ENCODE data around the gene IL16.

IL16 gene

DNA sequence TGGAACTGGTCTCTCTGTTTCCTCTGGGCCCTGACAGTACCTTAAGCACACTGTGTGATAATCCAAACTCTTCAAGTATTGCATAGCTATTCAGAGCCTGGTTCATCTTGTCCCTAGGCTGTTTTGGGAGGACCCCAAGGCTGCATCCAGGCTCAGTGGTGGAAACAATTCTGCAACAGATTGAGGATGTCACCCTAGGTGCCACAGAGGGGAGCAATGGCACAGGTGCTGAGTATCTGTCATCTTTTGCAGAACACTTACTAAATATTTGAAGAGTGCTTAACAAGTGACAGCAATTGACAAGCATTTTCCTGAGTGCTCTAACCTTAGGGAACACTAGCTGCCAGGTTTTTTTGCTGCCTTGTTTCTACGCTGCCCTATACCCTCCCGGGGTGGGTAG, 99.5 kb downstream of the IL16 start:
- DNase-seq (ENCODE audit: extremely low spot score) = no peak
- ChIA-PET CTCF (no interaction called here), POLR2A (no interaction called here)
- TF ChIP-seq ELF4 (IDR thresholded peaks at IDR 0.05) = no peak
- TF ChIP-seq SP1 (IDR thresholded peaks at IDR 0.05) = no peak
- no peak for TF ChIP-seq SUZ12 (IDR thresholded peaks at IDR 0.05)

DNA sequence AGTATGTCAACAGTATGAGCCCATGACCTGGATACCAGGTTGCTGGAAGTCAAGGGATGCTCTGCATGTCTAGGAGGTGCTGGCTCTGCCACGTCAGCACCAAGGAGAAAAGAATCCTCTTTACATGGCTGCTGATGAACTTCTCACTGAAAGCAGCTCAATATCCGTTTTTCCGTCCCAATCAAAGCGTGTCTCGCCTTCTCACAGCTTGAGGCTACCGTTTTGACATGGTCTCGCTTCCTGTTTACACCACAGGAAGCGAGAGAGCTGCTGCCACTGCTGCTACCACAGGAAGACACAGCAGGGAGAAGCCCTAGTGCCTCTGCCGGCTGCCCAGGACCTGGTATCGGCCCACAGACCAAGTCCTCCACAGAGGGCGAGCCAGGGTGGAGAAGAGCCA, 100.0 kb downstream of the IL16 start:
- CTCF ChIA-PET = no interaction called here
- POLR2A ChIA-PET = no interaction called here
- no peak for DNase-seq (ENCODE audit: extremely low spot score)
- TF ChIP-seq LEF1 (IDR thresholded peaks at IDR 0.05; ENCODE audit: borderline replicate concordance) (no peak), FOXM1 (IDR thresholded peaks at IDR 0.05; ENCODE audit: borderline replicate concordance) (no peak), ARNT (IDR thresholded peaks at IDR 0.05) (no peak), SUZ12 (IDR thresholded peaks at IDR 0.05) (no peak), FOXK2 (IDR thresholded peaks at IDR 0.05) (no peak), NFRKB (IDR thresholded peaks at IDR 0.05) (no peak), L3MBTL2 (conservative IDR thresholded peaks at IDR 0.05) (no peak), TARDBP (IDR thresholded peaks at IDR 0.05) (no peak), BHLHE40 (IDR thresholded peaks at IDR 0.05; ENCODE audit: borderline replicate concordance) (no peak), FOXA1 (IDR thresholded peaks at IDR 0.05) (no peak), ZNF384 (IDR thresholded peaks at IDR 0.05) (no peak), HDGF (IDR thresholded peaks at IDR 0.05; ENCODE audit: borderline replicate concordance) (no peak), SP1 (IDR thresholded peaks at IDR 0.05) (no peak), CTBP1 (IDR thresholded peaks at IDR 0.05; ENCODE audit: borderline replicate concordance) (no peak), ELF4 (IDR thresholded peaks at IDR 0.05) (no peak)
- TF ChIP-seq, protein P1, sequence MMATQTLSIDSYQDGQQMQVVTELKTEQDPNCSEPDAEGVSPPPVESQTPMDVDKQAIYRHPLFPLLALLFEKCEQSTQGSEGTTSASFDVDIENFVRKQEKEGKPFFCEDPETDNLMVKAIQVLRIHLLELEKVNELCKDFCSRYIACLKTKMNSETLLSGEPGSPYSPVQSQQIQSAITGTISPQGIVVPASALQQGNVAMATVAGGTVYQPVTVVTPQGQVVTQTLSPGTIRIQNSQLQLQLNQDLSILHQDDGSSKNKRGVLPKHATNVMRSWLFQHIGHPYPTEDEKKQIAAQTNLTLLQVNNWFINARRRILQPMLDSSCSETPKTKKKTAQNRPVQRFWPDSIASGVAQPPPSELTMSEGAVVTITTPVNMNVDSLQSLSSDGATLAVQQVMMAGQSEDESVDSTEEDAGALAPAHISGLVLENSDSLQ (IDR thresholded peaks at IDR 0.05) = no peak

DNA sequence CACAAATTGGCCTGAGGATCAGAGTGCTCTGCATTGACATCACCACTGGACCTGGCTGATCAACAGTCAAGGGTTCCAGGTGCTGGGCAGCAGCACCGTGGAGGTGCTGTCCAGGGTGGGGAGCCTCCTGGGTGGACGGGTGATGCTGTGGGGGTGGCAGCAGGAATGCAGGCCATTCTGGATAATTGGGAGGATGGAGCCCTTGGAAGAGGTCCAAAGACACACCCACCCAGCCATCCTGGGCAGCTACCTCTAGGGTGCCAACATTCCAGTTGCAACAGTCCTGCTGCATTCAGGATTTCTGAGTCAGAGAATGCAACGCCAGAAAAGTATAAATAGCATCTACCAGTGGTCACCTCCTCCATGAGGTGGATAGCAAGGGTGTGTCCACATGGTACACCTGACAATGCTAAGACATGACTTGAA, 100.5 kb downstream of the IL16 start:
- CTCF ChIA-PET = no interaction called here
- TF ChIP-seq ZNF384 (IDR thresholded peaks at IDR 0.05) (no peak), LEF1 (IDR thresholded peaks at IDR 0.05; ENCODE audit: borderline replicate concordance) (no peak), FOXA1 (IDR thresholded peaks at IDR 0.05) (no peak), HDGF (IDR thresholded peaks at IDR 0.05; ENCODE audit: borderline replicate concordance) (no peak), BHLHE40 (IDR thresholded peaks at IDR 0.05; ENCODE audit: borderline replicate concordance) (no peak), NFRKB (IDR thresholded peaks at IDR 0.05) (no peak), FOXK2 (IDR thresholded peaks at IDR 0.05) (no peak), ELF4 (IDR thresholded peaks at IDR 0.05) (no peak)
- POLR2A ChIA-PET = no interaction called here
- DNase-seq (ENCODE audit: extremely low spot score) = no peak

DNA sequence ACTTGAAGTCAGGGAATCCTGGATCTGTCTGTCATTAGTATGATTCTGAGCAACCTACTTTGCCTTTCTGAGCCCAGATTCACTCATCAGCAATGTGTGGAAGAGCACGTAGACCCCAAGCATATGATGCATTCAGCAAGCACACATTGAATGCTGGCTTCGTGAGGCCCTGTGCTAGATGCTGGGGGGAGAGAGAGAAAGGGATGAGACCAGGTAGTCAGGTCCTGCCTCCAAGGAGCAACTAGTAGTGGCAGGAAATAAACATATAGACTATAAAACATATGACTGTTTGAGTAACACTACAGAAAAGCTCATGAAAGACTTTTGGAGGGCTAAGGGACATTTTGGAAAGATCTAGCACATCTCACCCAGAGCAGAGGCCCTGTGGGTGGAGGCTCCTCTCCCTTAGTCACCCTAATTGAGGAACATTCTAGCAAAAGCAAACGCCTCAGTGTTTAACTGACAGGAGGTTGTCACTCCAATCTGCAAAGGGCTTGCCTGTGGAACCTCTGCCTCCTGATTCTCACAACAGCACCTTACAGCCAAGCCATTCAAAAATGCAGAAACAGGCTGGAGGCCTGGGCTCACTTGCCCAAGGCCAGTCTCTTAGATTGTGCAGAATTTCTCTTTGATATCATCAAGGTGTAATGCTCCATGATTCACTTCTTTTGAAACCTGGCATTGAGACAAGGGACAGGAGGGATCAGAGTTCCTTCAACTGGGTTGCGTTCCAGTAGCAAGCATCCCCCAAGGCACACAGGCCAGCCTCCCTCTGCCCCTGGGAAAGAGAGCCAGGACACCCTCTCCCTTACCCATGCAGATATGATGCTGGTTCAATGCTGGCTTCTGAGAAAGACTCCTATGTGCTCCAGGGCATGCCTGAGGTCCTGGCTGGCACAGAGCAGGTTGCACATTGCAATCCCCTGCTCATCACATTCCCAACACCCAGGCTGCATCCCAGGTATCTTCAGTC, 101.2 kb downstream of the IL16 start:
- TF ChIP-seq BHLHE40 (IDR thresholded peaks at IDR 0.05; ENCODE audit: borderline replicate concordance) = no peak
- no peak for TF ChIP-seq L3MBTL2 (conservative IDR thresholded peaks at IDR 0.05)
- no peak for TF ChIP-seq FOXA1 (IDR thresholded peaks at IDR 0.05)
- TF ChIP-seq CTBP1 (IDR thresholded peaks at IDR 0.05; ENCODE audit: borderline replicate concordance) = no peak
- no peak for TF ChIP-seq ARNT (IDR thresholded peaks at IDR 0.05)
- TF ChIP-seq LEF1 (IDR thresholded peaks at IDR 0.05; ENCODE audit: borderline replicate concordance) = no peak
- TF ChIP-seq TARDBP (IDR thresholded peaks at IDR 0.05) = no peak
- TF ChIP-seq SUZ12 (IDR thresholded peaks at IDR 0.05) = no peak
- TF ChIP-seq FOXK2 (IDR thresholded peaks at IDR 0.05) = no peak
- no peak for TF ChIP-seq ZNF384 (IDR thresholded peaks at IDR 0.05)
- DNase-seq (ENCODE audit: extremely low spot score) = no peak
- CTCF ChIA-PET = no interaction called here
- POLR2A ChIA-PET = no interaction called here

DNA sequence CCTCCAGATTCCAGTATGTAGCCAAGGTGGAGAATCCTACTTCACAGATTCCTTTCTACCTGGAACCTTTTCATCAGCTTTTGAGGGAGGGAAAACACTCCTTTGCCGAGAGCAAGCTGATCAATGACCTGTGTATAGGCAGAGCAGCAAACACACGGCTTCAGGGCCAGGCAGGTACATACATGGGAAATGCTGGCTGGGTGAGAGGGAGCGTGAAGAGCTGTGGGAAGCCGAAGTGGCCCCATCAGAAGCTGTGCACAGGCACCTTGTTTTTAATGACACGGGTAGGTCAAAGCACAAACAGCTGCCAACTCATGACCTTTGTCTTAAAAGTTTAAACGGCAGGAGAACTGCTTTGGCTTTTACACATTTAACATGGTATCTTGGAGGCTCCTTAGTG, 101.9 kb downstream of the IL16 start:
- TF ChIP-seq HDGF (IDR thresholded peaks at IDR 0.05; ENCODE audit: borderline replicate concordance) (no peak), BHLHE40 (IDR thresholded peaks at IDR 0.05; ENCODE audit: borderline replicate concordance) (no peak), SUZ12 (IDR thresholded peaks at IDR 0.05) (no peak), NFRKB (IDR thresholded peaks at IDR 0.05) (no peak), TARDBP (IDR thresholded peaks at IDR 0.05) (no peak), ARNT (IDR thresholded peaks at IDR 0.05) (no peak)
- TF ChIP-seq, protein P1 (IDR thresholded peaks at IDR 0.05) = no peak
- DNase-seq (ENCODE audit: extremely low spot score) = no peak
- POLR2A ChIA-PET = no interaction called here
- CTCF ChIA-PET = no interaction called here

DNA sequence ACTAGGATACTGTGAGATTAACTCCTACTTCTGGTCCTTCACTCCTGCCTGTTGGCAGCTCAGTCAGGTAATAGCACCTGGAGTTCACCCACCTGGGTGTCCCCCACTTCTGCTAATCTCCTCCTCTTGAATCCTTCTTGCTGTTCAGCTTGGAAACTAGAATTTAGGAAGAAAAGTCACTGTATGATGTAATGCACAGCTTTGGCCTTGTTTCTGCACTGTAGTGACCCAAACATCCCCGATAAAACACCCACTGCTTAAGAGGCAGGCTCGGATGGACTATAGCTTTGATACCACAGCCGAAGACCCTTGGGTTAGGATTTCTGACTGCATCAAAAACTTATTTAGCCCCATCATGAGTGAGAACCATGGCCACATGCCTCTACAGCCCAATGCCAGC, 102.5 kb downstream of the IL16 start:
- DNase-seq (ENCODE audit: extremely low spot score) = no peak
- CTCF ChIA-PET = interaction anchor here (1.4 kb wide), 1 partner anchor 33 kb away, joined by 6 read pairs; no protein-coding TSS in a partner anchor
- TF ChIP-seq FOXA1 (IDR thresholded peaks at IDR 0.05) (no peak), HDGF (IDR thresholded peaks at IDR 0.05; ENCODE audit: borderline replicate concordance) (no peak), FOXM1 (IDR thresholded peaks at IDR 0.05; ENCODE audit: borderline replicate concordance) (no peak), SP1 (IDR thresholded peaks at IDR 0.05) (no peak), FOXK2 (IDR thresholded peaks at IDR 0.05) (no peak), LEF1 (IDR thresholded peaks at IDR 0.05; ENCODE audit: borderline replicate concordance) (no peak), BHLHE40 (IDR thresholded peaks at IDR 0.05; ENCODE audit: borderline replicate concordance) (no peak), NFRKB (IDR thresholded peaks at IDR 0.05) (no peak), L3MBTL2 (conservative IDR thresholded peaks at IDR 0.05) (no peak), TARDBP (IDR thresholded peaks at IDR 0.05) (no peak), ELF4 (IDR thresholded peaks at IDR 0.05) (no peak), CTBP1 (IDR thresholded peaks at IDR 0.05; ENCODE audit: borderline replicate concordance) (no peak), SUZ12 (IDR thresholded peaks at IDR 0.05) (no peak), ARNT (IDR thresholded peaks at IDR 0.05) (no peak), ZNF384 (IDR thresholded peaks at IDR 0.05) (no peak)
- TF ChIP-seq, protein P1 (IDR thresholded peaks at IDR 0.05) = no peak
- POLR2A ChIA-PET = no interaction called here
